ENCODE measurements around the gene RGS19.

RGS19 gene

DNA sequence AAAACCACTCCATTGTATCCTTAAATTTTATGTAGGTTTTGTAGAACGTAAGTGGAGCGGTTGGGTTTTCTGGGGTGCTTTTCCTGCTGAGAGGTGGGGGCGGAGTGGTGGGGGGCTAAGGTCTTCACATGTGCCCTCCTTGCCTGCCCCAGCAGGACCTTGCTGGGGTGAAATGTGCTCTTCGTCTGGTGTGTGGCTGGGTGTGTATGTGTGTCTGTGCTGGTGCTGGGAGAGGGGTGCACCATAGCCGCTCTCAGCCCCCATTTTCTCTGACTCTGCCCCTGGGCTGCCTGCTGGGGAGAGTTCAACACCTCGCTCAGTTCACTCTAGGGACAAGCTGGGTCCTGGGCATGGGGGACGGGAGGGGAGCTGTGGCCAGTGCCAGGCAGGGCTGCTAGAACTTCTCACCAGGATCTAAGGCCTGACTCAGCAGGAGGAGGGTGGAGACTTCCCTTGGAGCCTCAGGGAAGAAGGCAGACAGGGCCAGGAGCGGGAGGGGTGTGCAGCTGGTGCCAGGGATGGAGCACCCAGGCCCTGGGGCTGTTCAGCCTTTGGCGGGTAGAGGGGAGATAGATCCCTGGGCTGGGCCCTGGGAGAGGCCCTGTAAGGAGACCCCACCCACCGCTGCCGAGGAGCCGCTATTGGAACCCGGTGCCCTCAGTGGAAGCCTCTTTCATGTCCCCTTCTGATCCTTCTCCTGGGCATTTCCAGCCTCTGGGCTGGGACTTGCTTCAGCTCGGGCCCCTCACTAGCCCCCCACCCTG is 34.7 kb downstream of the RGS19 start:
- peak; percentile 56 to 73 for DNase-seq (ENCODE audit: low read depth in 2 of 2)
- TF ChIP-seq, protein P1, sequence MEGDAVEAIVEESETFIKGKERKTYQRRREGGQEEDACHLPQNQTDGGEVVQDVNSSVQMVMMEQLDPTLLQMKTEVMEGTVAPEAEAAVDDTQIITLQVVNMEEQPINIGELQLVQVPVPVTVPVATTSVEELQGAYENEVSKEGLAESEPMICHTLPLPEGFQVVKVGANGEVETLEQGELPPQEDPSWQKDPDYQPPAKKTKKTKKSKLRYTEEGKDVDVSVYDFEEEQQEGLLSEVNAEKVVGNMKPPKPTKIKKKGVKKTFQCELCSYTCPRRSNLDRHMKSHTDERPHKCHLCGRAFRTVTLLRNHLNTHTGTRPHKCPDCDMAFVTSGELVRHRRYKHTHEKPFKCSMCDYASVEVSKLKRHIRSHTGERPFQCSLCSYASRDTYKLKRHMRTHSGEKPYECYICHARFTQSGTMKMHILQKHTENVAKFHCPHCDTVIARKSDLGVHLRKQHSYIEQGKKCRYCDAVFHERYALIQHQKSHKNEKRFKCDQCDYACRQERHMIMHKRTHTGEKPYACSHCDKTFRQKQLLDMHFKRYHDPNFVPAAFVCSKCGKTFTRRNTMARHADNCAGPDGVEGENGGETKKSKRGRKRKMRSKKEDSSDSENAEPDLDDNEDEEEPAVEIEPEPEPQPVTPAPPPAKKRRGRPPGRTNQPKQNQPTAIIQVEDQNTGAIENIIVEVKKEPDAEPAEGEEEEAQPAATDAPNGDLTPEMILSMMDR (IDR thresholded peaks at IDR 0.05; ENCODE audit: low read depth, low read length): no peak
- no peak overlapping the region for H3K4me3 ChIP-seq (replicated peaks in 1 of 2; ENCODE audit: low read depth in 2 of 2, low read length in 2 of 2)

DNA sequence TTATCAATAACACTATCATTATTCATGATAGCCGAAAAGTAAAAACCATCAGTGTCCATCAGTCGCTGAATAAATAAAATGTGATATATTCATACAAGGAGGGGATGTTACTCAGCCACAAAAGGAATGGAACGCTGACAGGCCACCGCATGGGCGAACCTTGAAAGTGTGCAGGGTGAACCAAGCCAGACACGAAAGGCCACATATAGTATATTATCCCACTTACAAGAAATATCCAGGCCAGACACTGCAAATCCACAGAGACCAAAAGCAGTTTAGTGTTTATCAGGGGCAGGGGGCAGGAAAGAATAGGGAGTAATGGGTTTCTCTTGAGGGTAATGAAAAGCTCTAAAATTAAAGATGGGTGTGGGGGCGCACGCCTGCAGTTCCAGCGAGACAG is 35.5 kb downstream of the RGS19 start:
- DNase-seq (ENCODE audit: low read depth in 2 of 2): no peak
- TF ChIP-seq, protein P1 (IDR thresholded peaks at IDR 0.05; ENCODE audit: low read depth, low read length): no peak
- no peak overlapping the region for H3K4me3 ChIP-seq (replicated peaks in 1 of 2; ENCODE audit: low read depth in 2 of 2, low read length in 2 of 2)

DNA sequence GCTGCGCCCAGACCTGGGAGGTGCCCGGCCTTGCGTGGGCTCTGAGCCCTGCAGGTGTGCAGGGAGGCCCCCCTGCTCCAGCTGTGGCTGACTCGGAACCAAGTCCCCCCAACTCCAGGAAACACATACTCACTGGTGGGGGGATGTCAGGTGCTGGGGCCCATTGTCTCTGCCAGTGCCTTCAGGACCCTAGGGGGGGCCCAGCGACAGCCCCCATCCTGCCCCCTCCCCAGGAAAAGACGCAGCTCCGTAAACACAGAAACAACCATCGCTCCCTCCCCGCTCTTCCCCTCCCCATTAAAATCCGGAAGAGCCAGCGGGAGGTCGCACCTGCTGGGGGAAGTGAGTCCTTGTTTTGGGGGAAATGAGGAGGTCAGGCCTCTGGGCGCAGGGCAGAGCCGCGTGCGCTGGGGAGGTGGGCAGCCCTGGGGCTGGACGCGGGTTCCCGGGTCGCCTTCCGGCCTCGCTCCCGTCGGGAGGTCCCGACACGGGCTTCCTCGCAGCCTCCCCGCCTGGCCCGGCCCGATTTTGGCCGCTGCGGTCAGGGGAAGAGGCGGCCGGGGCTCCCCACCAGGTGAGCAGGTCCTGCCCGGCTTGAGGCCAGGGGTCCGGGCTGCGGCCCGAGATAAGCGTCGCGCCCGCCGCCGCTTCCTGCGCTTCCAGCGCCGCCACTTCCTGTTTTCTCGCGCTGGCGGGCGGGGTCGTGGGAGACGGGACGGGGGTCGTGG is 37.1 kb downstream of the RGS19 start:
- H3K4me3 ChIP-seq (replicated peaks in 1 of 2; ENCODE audit: low read depth in 2 of 2, low read length in 2 of 2): peak overlapping the region; percentile 31 to 46
- TF ChIP-seq, protein P1 (IDR thresholded peaks at IDR 0.05; ENCODE audit: low read depth, low read length): no peak
- DNase-seq (ENCODE audit: low read depth in 2 of 2): no peak

DNA sequence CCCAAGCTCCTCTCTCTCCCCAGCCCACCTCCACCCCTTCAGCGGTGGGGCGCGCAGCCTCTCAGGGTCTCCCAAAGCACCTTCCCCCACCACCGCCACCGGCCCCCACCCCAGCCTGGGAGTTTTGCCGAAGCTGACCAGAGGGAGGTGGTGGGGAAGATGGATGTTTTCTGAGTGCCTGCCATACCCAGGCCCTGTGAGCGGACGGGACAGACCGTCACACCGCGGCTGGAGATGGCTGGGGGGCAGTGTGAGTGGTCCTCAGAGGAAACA is 37.6 kb downstream of the RGS19 start:
- H3K4me3 ChIP-seq (replicated peaks in 1 of 2; ENCODE audit: low read depth in 2 of 2, low read length in 2 of 2): no peak overlapping the region
- TF ChIP-seq, protein P1 (IDR thresholded peaks at IDR 0.05; ENCODE audit: low read depth, low read length): no peak
- DNase-seq (ENCODE audit: low read depth in 2 of 2): no peak

DNA sequence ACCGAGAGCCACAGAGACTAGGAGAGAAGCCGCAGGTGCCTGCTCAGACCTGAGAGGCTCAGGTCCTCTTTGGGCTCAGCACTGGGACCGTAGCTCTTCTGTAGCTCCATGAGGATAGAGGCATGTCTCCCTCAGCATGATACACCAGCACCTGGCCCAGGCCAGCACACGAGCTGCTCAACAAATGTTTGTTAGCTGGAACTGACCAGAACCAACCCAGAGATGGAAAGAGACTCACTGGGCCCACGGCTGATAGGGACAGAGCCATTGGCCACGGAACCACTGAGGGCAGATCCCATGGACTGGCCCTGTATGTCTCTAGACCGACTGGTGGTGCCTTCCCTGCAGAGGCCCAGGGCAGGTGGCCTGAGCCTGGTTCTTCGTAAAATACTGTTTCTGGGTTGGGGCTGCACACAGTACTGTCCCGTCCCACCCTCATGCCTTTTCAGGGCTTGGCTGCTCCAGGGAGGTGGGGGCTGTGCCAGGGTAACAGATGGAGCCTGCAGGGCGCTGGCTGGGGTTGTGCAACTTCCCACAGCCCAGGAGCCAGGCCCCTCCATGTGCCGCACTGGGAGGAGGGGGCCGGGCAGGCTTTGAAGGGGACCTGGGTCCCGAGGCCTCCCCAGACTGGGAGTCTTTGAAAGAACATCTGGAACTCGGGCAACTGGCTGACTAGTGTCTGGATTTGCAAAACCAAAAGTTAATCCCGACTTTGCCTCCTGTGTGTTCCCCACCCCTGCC is 38.1 kb downstream of the RGS19 start:
- DNase-seq (ENCODE audit: low read depth in 2 of 2): no peak
- TF ChIP-seq, protein P1 (IDR thresholded peaks at IDR 0.05; ENCODE audit: low read depth, low read length): no peak
- H3K4me3 ChIP-seq (replicated peaks in 1 of 2; ENCODE audit: low read depth in 2 of 2, low read length in 2 of 2): no peak overlapping the region

DNA sequence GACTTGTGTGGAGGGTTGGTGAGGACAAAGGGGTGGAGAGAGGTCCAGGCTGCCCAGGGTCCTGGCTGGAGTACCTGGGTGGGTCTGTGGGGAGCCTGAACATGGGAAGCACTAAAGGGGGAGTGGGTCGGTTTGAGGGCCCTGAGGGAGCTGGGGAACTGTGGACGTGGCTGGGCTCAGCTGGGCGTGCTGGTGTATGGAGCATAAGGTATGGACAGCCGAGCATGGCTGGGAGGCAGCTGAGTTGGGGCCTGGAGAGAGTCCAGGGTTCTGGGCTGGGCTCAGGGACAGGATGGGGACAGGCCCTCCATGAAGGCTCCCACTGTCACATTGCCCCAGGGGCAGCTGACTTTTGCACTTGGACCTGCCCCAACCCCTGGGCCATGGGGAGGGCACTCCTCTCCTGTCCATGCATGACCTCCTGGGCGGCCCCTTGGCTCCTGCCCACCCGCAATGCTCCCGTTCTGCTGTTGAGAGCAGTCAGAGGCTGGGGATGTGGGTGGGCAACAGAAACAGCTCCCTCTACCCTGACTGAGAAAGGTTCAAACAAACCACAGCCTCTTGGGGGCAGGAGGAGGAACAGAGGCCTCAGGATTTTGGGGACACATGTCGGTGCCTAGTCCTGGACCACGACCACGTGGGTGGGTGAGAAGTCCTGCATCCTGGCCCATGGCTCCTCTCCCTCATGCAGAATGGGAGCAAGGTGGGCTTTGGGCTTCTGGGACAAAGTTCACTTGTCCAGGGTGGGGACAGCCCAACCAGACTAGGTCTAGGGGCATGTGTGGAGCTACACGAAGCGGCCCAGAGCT is 38.9 kb downstream of the RGS19 start:
- H3K4me3 ChIP-seq (replicated peaks in 1 of 2; ENCODE audit: low read depth in 2 of 2, low read length in 2 of 2): no peak overlapping the region
- no peak for DNase-seq (ENCODE audit: low read depth in 2 of 2)
- TF ChIP-seq, protein P1 (IDR thresholded peaks at IDR 0.05; ENCODE audit: low read depth, low read length): no peak
